HEK293 (cell line): ENCODE results near the gene DHX57.

Experiments used
- CTCF ChIA-PET: fragments of 350-600 bp; formaldehyde crosslinking; extraction: SDS; loops from one replicate; lab custom pipeline; 2021; ENCODE audit warnings: antibody characterized with exemption; lab: Yijun Ruan, JAX
- POLR2A ChIA-PET: fragments of 300-600 bp; formaldehyde crosslinking; extraction: SDS; loops from one replicate; lab custom pipeline; 2020; ENCODE audit warnings: antibody characterized with exemption, inconsistent platforms; lab: Yijun Ruan, JAX
- H3K27ac ChIP-seq: fragments of 200-500 bp; sonication (Bioruptor generic); 2 replicates; pipeline ENCODE4 v1.5.1; 2014; ENCODE audit warnings: low read depth, low read length, control low read depth, inconsistent platforms; ENCODE audit errors: extremely low read depth
- H3K36me3 ChIP-seq, 2 experiments: fragments of 200-500 bp in 1 of 2; sonication (Bioruptor generic) in 1 of 2; 1 replicate in 1 of 2; 2 replicates in 1 of 2; pipeline ENCODE4 v1.5.1; 2014 to 2017; ENCODE audit warnings: inconsistent platforms in 2 of 2, low read length in 2 of 2; ENCODE audit not compliant: control insufficient read depth in 2 of 2, insufficient read depth in 1 of 2
- H3K4me1 ChIP-seq: fragments of 200-500 bp; sonication (Bioruptor generic); 2 replicates; pipeline ENCODE4 v1.5.1; 2014; ENCODE audit warnings: mild to moderate bottlenecking, low read length, inconsistent platforms; ENCODE audit not compliant: control insufficient read depth, insufficient read depth
- H3K4me3 ChIP-seq: 2 replicates; pipeline ENCODE4 v1.5.1; 2011; ENCODE audit warnings: low read depth, mild to moderate bottlenecking, control low read depth, low read length, moderate library complexity
- H3K9me3 ChIP-seq: fragments of 200-500 bp; sonication (Bioruptor generic); 2 replicates; pipeline ENCODE4 v1.5.1; 2014; ENCODE audit warnings: low read depth, low read length, inconsistent platforms; ENCODE audit not compliant: control insufficient read depth, insufficient read depth
- ATF2 ChIP-seq: fragments of 450-650 bp; formaldehyde crosslinking; IDR thresholded peaks from 2 replicates; pipeline ENCODE4 v1.5.1; 2016; ENCODE audit warnings: missing biosample characterization, missing genetic modification characterization, low read depth
- IKZF3 ChIP-seq: fragments of 450-650 bp; IDR thresholded peaks from 2 replicates; pipeline ENCODE4 v1.5.0; 2018; ENCODE audit warnings: missing biosample characterization, mild to moderate bottlenecking, missing genetic modification characterization, moderate library complexity
- OSR2 ChIP-seq: fragments of 450-650 bp; formaldehyde crosslinking; IDR thresholded peaks from 2 replicates; pipeline ENCODE4 v1.5.1; 2016; ENCODE audit warnings: missing biosample characterization, missing genetic modification characterization
- OVOL3 ChIP-seq: fragments of 450-650 bp; formaldehyde crosslinking; IDR thresholded peaks from 2 replicates; pipeline ENCODE4 v1.5.1; 2016; ENCODE audit warnings: missing biosample characterization, missing genetic modification characterization
- REST ChIP-seq: fragments of 450-650 bp; formaldehyde crosslinking; IDR thresholded peaks from 2 replicates; pipeline ENCODE4 v1.5.1; 2016; ENCODE audit warnings: missing biosample characterization, missing genetic modification characterization
- SETDB1 ChIP-seq: IDR thresholded peaks from one replicate; pipeline ENCODE4 v1.6.1; 2017; ENCODE audit warnings: mild to moderate bottlenecking, low read length, moderate library complexity, mixed read lengths; ENCODE audit not compliant: insufficient read length
- SP3 ChIP-seq: fragments of 450-650 bp; formaldehyde crosslinking; IDR thresholded peaks from 2 replicates; pipeline ENCODE4 v1.5.1; 2016; ENCODE audit warnings: missing biosample characterization, missing genetic modification characterization
- TSHZ1 ChIP-seq: fragments of 450-650 bp; formaldehyde crosslinking; IDR thresholded peaks from 2 replicates; pipeline ENCODE4 v1.5.1; 2016; ENCODE audit warnings: missing biosample characterization, missing genetic modification characterization, borderline replicate concordance
- ZBTB1 ChIP-seq: fragments of 450-650 bp; formaldehyde crosslinking; IDR thresholded peaks from 2 replicates; pipeline ENCODE4 v1.5.1; 2016; ENCODE audit warnings: missing biosample characterization, missing genetic modification characterization
- ZNF138 ChIP-seq: fragments of 450-650 bp; formaldehyde crosslinking; IDR thresholded peaks from 2 replicates; pipeline ENCODE4 v1.5.1; 2016; ENCODE audit warnings: missing biosample characterization, missing genetic modification characterization, borderline replicate concordance
- ZNF202 ChIP-seq: fragments of 450-650 bp; formaldehyde crosslinking; IDR thresholded peaks from 2 replicates; pipeline ENCODE4 v1.5.1; 2016; ENCODE audit warnings: missing biosample characterization, missing genetic modification characterization, borderline replicate concordance
- ZNF211 ChIP-seq: fragments of 450-650 bp; formaldehyde crosslinking; IDR thresholded peaks from 2 replicates; pipeline ENCODE4 v1.5.1; 2016; ENCODE audit warnings: low read depth, missing biosample characterization, missing genetic modification characterization
- ZNF223 ChIP-seq: fragments of 450-650 bp; formaldehyde crosslinking; IDR thresholded peaks from 2 replicates; pipeline ENCODE4 v1.5.1; 2016; ENCODE audit warnings: missing biosample characterization, missing genetic modification characterization
- ZNF23 ChIP-seq: fragments of 450-650 bp; formaldehyde crosslinking; IDR thresholded peaks from 2 replicates; pipeline ENCODE4 v1.5.1; 2016; ENCODE audit warnings: missing biosample characterization, missing genetic modification characterization, borderline replicate concordance
- ZNF239 ChIP-seq: fragments of 450-650 bp; formaldehyde crosslinking; IDR thresholded peaks from 2 replicates; pipeline ENCODE4 v1.5.1; 2016; ENCODE audit warnings: missing biosample characterization, missing genetic modification characterization
- ZNF292 ChIP-seq: fragments of 450-650 bp; formaldehyde crosslinking; IDR thresholded peaks from 2 replicates; pipeline ENCODE4 v1.5.1; 2016; ENCODE audit warnings: low read depth, missing biosample characterization, missing genetic modification characterization, borderline replicate concordance
- ZNF398 ChIP-seq: fragments of 450-650 bp; formaldehyde crosslinking; IDR thresholded peaks from 2 replicates; pipeline ENCODE4 v1.5.1; 2017; ENCODE audit warnings: missing biosample characterization, missing genetic modification characterization
- ZNF549 ChIP-seq: fragments of 450-650 bp; IDR thresholded peaks from 2 replicates; pipeline ENCODE4 v1.5.1; 2018; ENCODE audit warnings: missing biosample characterization, missing genetic modification characterization, mild to moderate bottlenecking, inconsistent platforms, moderate library complexity
- ZNF626 ChIP-seq: fragments of 450-650 bp; sonication (Bioruptor Pico); formaldehyde crosslinking; IDR thresholded peaks from 2 replicates; pipeline ENCODE4 v1.5.1; 2018; ENCODE audit warnings: missing biosample characterization, missing genetic modification characterization, inconsistent platforms
- ZNF629 ChIP-seq: fragments of 450-650 bp; formaldehyde crosslinking; IDR thresholded peaks from 2 replicates; pipeline ENCODE4 v1.5.1; 2017; ENCODE audit warnings: missing biosample characterization, missing genetic modification characterization
- ZNF660 ChIP-seq: fragments of 450-650 bp; IDR thresholded peaks from 2 replicates; pipeline ENCODE4 v1.5.1; 2018; ENCODE audit warnings: missing biosample characterization, mild to moderate bottlenecking, missing genetic modification characterization
- ZNF776 ChIP-seq: fragments of 450-650 bp; formaldehyde crosslinking; IDR thresholded peaks from 2 replicates; pipeline ENCODE4 v1.5.0; 2017; ENCODE audit warnings: missing biosample characterization, missing genetic modification characterization, borderline replicate concordance
- ZNF792 ChIP-seq: fragments of 450-650 bp; formaldehyde crosslinking; IDR thresholded peaks from 2 replicates; pipeline ENCODE4 v1.5.1; 2016; ENCODE audit warnings: missing biosample characterization, missing genetic modification characterization

The DHX57 gene

GRCh38 chr2:38806015-38806732, 69.6 kb downstream of the DHX57 start:
- H3K36me3 ChIP-seq, result peaks cover 21 to 36% of the 10 kb centered on the region in 2 experiments
- ChIA-PET CTCF (interaction anchor here (0.6 kb wide), 1 partner anchor 19 kb away, joined by 3 read pairs; no protein-coding TSS in a partner anchor), POLR2A (interaction anchor here (3.4 kb wide), 1 partner anchor 55 kb away, joined by 13 read pairs; the partner anchor contains the start of gene SRSF7)
- TF ChIP-seq ZNF223 (tag by site-specific recombination) (no peak), OVOL3 (tag by site-specific recombination) (no peak), ZNF660 (tag by site-specific recombination) (no peak), OSR2 (tag by site-specific recombination) (no peak), ZNF792 (tag by site-specific recombination) (no peak), ZNF398 (tag by site-specific recombination) (no peak), SP3 (tag by site-specific recombination) (no peak), ZNF626 (tag by site-specific recombination) (no peak), ZNF549 (tag by site-specific recombination) (no peak), IKZF3 (tag by site-specific recombination) (no peak), ZNF292 (tag by site-specific recombination) (no peak), ZNF629 (no peak), REST (tag by site-specific recombination) (no peak), TSHZ1 (tag by site-specific recombination) (no peak), ZNF776 (tag by site-specific recombination) (no peak)
- no peaks in the 10 kb centered on the region for H3K9me3 ChIP-seq
- H3K4me3 ChIP-seq, result no peak overlapping the region
- H3K27ac ChIP-seq, result no peak overlapping the region
- H3K4me1 ChIP-seq, result no peaks in the 10 kb centered on the region

- Histone ChIP-seq H3K9me3 (no peaks in the 10 kb centered on the region), H3K4me1 (no peaks in the 10 kb centered on the region), H3K36me3 (peaks cover 9 to 14% of the 10 kb centered on the region in 2 experiments; a peak in 2 of 3 replicates), H3K27ac (no peak overlapping the region), H3K4me3 (no peak overlapping the region)
- CTCF ChIA-PET, result interaction anchor here (0.7 kb wide), 1 partner anchor 67 kb away, joined by 5 read pairs; no protein-coding TSS in a partner anchor
- POLR2A ChIA-PET, result interaction anchor here (0.7 to 6.6 kb wide), 3 partner anchors 16 to 148 kb away, joined by 3 to 85 read pairs (median 3); partner anchors contain the start of gene SRSF7
- TF ChIP-seq ZNF292 (tag by site-specific recombination), result no peak
- no peak for TF ChIP-seq ZNF23 (tag by site-specific recombination)
- TF ChIP-seq ZNF202 (tag by site-specific recombination), result no peak
- no peak for TF ChIP-seq ZBTB1
- no peak for TF ChIP-seq ZNF239
- no peak for TF ChIP-seq SETDB1
- TF ChIP-seq ZNF138 (tag by site-specific recombination), result no peak
- TF ChIP-seq ZNF211 (tag by site-specific recombination), result no peak
- TF ChIP-seq ATF2 (tag by site-specific recombination), result no peak
Observed at GRCh38 chr2:38797953-38798352, 77.8 kb downstream of the DHX57 start.
